ENCODE data around the gene CLNK. TPM values are rescaled to one million over a fixed set of nuclear protein-coding genes. Genes with fewer than 3 reads are reported as not detected.

CLNK gene
- total RNA-seq, 1 experiment from 2014 or later = not detected

DNA sequence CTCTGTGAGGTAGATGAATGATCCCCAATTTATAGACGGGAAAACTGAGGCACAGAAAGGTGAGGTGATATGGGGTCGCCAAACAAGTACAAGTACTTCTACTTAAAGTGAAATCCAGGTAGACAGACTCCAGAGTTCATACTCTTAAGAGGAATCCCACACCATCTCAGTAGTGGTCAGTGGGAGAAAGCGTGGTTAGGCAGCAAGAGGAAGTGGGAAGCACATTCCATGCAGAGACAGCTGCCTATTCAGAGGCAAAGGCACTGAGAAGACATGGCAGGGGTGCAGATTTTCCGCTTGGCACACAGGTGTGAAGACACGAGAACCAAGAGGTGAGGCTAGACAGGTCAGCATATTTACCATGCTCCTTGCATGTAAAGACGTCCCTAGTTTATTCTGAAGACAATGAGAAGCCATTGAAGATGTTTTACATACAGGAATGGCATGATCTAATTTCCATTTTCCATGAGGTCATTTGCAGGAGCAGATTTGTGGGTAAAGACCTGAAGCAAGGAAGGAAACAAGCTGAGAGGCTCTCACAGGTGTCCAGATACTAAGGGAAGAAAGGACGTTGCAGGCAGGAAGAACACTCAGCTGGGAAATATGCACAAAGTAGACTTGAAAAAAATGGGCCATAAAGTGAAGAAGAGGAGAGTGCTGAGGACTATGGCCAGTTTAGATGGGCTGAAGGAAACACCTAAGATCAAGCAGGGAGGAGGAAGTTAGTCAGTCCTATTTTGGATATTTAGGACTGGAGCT is 17.3 kb upstream of the CLNK start:
- DNase-seq (ENCODE audit: low read depth) = peak; percentile 89

DNA sequence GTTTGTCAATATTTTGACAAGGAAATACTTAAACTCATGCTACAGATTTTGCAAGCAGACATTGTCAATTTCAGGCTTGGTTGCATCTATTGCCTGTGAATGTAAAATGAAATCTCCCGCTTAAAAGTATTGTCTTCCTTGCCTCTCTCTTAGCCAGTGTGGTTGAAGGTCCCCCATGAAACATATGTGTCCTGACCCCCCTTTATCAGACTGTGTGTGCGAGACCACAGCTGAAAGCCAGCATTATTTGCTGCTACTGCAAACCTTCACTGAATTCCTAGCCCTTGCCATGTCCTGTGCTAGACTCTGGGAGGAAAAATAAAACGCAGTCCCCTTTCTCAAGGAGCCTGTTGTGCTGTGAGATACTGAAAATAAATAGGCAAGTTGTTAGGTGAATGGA is 16.6 kb upstream of the CLNK start:
- DNase-seq (ENCODE audit: low read depth) = no peak

DNA sequence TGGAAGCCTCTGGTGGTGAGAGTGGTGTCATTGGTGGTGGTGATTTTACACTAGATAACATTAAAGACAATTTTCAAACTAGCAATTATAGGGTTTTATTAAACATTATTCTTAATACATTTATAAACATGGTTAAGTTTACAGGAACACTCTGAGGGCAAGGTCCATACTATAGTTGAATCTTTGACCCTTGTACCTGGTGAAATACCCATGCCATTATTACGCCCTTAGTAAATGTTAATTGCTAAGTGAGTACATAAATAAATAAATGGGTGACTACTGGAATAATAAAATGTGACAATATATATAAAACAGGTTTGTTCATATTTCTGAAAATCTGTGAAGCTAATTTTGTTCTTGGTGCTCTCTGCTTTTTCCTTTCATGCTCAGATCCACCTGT is 13.6 kb upstream of the CLNK start:
- no peak for DNase-seq (ENCODE audit: low read depth)

- no peak for DNase-seq (ENCODE audit: low read depth)
Observed at GRCh38 chr4:10697086-10697485, 12.5 kb upstream of the CLNK start.

DNA sequence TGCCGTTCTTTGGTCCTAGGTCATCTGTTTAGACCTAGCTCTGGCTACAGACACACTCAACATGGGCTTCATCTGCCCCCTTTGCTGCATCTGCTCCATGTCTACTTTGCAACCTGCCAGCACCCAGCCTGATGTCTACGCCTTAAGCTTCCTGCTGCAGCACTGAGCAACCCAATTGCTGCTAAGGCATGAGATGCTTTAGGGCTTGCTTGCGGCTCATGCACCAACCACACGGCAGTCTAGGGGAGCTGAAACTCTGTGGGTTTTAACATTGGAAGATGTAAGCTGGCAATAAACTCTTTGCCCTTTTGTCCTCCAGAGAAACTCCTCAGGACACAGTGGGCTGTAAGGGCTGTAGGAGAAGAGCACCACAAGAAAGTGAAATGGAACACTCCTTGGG is 11.7 kb upstream of the CLNK start:
- no peak for DNase-seq (ENCODE audit: low read depth)

GRCh38 chr4:10694828-10695209 is 10.3 kb upstream of the CLNK start:
- no peak for DNase-seq (ENCODE audit: low read depth)

DNA sequence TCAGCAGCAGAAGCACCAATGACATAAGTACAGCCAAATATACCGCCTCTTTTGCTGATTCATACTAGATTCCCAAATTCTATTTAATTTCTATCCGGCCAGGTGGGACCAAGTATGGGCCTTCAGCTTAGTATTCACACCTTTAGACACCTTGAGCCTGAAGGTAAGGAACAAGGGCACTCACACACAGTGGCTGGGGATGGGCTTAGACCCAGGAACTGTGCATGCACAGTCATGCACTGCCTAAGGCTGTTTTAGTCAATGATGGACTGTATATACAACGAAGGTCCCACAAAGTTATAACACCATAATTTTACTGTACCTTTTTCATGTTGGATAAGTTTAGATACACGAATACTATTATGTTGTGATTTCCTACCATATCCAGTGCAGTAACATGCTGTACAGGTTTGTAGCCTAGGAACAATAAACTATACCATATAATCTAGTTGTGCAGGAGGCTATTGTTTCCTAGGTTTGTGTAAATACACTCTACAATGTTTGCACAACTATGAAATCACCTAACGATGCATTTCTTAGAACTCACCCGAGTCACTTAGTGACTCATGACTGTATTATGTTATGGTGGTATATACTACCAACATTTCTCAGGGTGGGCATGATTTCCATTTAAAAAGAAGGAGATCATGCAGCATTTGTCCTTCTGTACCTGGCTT is 9.7 kb upstream of the CLNK start:
- peak; percentile 39 for DNase-seq (ENCODE audit: low read depth)

- no peak for DNase-seq (ENCODE audit: low read depth)
Observed at GRCh38 chr4:10691651-10692050, 7.1 kb upstream of the CLNK start.

GRCh38 chr4:10690185-10690907 is 5.8 kb upstream of the CLNK start:
- DNase-seq (ENCODE audit: low read depth) = no peak

- DNase-seq (ENCODE audit: low read depth) = no peak
Observed at GRCh38 chr4:10688846-10689245, 4.3 kb upstream of the CLNK start.

DNA sequence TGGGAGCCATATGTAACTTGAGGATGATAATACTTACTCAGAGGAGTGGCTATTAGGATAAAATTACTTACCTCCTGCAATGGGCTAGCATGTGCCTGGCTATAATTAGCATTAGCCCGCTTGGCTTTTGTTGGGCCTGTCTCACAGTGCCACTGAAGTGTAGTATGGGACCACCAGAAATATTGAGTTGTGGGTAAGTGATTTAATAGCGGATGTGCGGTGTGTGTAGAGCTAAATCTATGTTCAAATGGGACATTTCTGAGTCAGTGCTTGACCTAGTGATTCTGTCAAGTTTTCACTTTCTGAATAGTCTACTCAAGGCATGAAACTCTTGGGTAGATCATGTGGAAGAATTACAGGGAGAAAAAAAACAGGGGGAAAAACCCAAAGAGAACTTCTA is 3.5 kb upstream of the CLNK start:
- no peak for DNase-seq (ENCODE audit: low read depth)

DNA sequence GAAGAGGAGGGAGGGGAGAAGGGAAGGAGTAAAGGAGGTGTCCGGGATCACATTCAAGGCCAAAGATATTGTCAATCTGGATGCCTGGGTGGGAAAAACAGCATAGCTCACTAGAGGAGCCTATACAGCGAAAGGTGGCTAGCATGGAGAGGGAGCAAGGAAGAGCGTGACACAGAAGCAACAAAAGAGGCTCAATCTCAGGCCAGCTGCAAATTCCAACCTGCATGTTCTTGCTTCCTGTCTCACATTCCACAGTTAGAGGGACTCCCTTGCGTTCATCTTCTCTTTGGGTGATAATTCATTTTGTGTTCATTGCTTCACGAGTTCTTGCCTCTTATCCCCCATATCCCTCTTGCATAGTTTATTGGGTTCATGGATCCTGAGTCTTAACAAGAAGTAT is 3.0 kb upstream of the CLNK start:
- DNase-seq (ENCODE audit: low read depth) = peak; percentile 26

DNA sequence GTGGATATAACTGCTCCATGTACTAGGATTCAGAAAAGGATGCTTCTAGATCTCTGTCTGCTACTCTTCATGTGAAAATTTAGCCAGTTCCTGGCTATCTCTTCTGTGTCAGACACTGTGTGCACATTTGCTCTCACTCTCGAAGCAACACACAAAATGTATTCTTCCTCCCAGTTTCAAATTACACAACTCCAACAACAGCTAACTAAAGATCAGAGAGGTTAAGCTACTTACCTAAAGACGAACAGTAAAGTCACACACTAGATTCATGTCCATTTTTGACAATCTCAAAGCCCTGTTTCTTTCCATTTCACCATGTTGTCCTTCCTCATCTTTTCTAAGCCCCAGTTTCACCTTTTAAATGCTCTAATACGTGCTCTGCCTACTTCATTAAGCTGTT is 2.2 kb downstream of the CLNK start:
- no peak for DNase-seq (ENCODE audit: low read depth)

GRCh38 chr4:10677796-10678497 is 6.6 kb downstream of the CLNK start:
- no peak for DNase-seq (ENCODE audit: low read depth)

GRCh38 chr4:10673817-10674369 is 10.7 kb downstream of the CLNK start:
- DNase-seq (ENCODE audit: low read depth) = no peak

GRCh38 chr4:10672379-10672778 is 12.2 kb downstream of the CLNK start:
- no peak for DNase-seq (ENCODE audit: low read depth)

- no peak for DNase-seq (ENCODE audit: low read depth)
Observed at GRCh38 chr4:10671799-10672198, 12.8 kb downstream of the CLNK start.

GRCh38 chr4:10671366-10671765 is 13.2 kb downstream of the CLNK start:
- DNase-seq (ENCODE audit: low read depth) = no peak

- DNase-seq (ENCODE audit: low read depth) = no peak
Observed at GRCh38 chr4:10670321-10670720, 14.2 kb downstream of the CLNK start.

GRCh38 chr4:10667701-10668326 is 16.8 kb downstream of the CLNK start:
- no peak for DNase-seq (ENCODE audit: low read depth)

- DNase-seq (ENCODE audit: low read depth) = no peak
Observed at GRCh38 chr4:10666616-10667015, 18.0 kb downstream of the CLNK start.

Measured in HT1080 (cell line).